ENCODE measurements around the gene AMZ1.

- TF ChIP-seq, protein P1, sequence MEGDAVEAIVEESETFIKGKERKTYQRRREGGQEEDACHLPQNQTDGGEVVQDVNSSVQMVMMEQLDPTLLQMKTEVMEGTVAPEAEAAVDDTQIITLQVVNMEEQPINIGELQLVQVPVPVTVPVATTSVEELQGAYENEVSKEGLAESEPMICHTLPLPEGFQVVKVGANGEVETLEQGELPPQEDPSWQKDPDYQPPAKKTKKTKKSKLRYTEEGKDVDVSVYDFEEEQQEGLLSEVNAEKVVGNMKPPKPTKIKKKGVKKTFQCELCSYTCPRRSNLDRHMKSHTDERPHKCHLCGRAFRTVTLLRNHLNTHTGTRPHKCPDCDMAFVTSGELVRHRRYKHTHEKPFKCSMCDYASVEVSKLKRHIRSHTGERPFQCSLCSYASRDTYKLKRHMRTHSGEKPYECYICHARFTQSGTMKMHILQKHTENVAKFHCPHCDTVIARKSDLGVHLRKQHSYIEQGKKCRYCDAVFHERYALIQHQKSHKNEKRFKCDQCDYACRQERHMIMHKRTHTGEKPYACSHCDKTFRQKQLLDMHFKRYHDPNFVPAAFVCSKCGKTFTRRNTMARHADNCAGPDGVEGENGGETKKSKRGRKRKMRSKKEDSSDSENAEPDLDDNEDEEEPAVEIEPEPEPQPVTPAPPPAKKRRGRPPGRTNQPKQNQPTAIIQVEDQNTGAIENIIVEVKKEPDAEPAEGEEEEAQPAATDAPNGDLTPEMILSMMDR (IDR thresholded peaks at IDR 0.05): no peak
- TF ChIP-seq POLR2A (IDR thresholded peaks at IDR 0.05): no peak
- no peak for TF ChIP-seq POLR2AphosphoS5 (IDR thresholded peaks at IDR 0.05)
Measured at GRCh38 chr7:2728316-2729030, 40.5 kb downstream of the AMZ1 start.

All from prostate gland (tissue), 2 donors.